ACHN (cell line): Measurements from ENCODE around the gene MT1H.
"Not testable (repeated sequence)": the region's sequence is repeated elsewhere in the genome, so short reads cannot be mapped to it uniquely, and the experiment has no call there.

Source experiments
- DNase-seq: peaks from one replicate; pipeline ENCODE4 v3.0.0-alpha.2; 2015
- in situ Hi-C: cut with HindIII; loops from 2 replicates; pipeline ENCODE4 v1.10.0; 2017; ENCODE audit warnings: low sequenced_read_pairs, low pct_ligation_motif_present, low pct_unique_long_range_greater_than_20kb

Gene MT1H

GRCh38 chr16:56669005-56669839 lies at the start of gene MT1H:
MT1H (plus strand) TSS chr16:56669814; CDS start chr16:56669885, 71 bp downstream.
- no peak for DNase-seq
- in situ Hi-C loops: no loop called here

GRCh38 chr16:56620339-56620897 lies 49.2 kb upstream of the MT1H start:
- DNase-seq: no peak
- in situ Hi-C loops: no loop called here

GRCh38 chr16:56621665-56622445 lies 47.8 kb upstream of the MT1H start:
- in situ Hi-C loops, DNase-seq: not testable (repeated sequence)

GRCh38 chr16:56623184-56623583 lies 46.4 kb upstream of the MT1H start:
- DNase-seq, in situ Hi-C loops: not testable (repeated sequence)

DNA sequence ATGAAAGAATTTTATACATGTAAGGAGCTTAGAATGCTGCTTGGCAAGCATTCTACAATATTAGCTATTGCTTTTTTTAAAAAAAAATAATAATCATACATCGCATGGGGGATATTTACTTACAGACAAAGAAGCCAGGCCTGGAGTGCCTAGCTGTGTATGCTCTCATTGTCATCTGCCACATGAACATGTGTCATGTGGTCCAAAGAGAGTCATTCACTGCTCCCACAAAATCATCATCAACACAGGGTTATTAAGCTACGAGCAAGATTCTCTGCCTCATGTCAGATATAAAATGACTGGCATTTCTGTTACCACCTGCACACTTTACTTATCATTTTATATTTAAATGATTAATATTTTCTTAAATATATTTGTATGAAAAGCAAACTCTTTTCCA lies 46.0 kb upstream of the MT1H start:
- in situ Hi-C loops: no loop called here
- no peak for DNase-seq

DNA sequence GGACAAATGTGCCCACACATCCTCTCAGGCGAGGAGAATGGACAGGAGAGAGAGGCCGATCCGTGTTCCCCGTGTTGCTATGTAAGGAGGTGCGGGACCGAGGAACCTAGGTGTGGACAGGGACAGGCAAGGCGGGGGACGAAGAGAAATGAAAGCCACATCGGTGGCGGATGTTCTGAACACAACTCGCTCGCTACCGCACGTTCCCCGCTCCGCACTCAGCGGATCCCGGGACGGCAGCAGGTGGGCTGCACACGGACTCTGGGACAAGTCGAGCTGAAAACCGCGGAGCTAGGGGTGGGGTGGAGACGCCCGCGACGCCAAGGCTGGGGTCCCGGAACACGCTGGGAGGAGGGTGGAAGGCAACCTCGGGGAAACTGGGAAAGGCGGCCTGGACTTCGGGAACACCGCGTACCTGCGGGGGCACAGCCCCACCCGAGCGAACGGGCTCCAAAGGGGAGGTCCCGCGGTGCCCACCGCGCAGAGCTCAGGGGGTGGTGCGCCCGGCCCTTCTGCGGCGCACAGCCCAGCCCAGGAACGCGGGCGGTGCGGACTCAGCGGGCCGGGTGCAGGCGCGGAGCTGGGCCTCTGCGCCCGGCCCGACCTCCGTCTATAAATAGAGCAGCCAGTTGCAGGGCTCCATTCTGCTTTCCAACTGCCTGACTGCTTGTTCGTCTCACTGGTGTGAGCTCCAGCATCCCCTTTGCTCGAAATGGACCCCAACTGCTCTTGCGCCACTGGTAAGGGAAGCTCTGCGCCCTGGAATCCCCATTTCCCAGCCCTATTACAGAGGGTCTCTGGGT lies 44.3 kb upstream of the MT1H start, which contains the start of gene MT1E:
MT1E (plus strand) TSS at position 642 of the 803 bp plus-strand sequence; CDS start at position 713, 71 bp downstream.
- peak; percentile 94 for DNase-seq
- in situ Hi-C loops: no loop called here

DNA sequence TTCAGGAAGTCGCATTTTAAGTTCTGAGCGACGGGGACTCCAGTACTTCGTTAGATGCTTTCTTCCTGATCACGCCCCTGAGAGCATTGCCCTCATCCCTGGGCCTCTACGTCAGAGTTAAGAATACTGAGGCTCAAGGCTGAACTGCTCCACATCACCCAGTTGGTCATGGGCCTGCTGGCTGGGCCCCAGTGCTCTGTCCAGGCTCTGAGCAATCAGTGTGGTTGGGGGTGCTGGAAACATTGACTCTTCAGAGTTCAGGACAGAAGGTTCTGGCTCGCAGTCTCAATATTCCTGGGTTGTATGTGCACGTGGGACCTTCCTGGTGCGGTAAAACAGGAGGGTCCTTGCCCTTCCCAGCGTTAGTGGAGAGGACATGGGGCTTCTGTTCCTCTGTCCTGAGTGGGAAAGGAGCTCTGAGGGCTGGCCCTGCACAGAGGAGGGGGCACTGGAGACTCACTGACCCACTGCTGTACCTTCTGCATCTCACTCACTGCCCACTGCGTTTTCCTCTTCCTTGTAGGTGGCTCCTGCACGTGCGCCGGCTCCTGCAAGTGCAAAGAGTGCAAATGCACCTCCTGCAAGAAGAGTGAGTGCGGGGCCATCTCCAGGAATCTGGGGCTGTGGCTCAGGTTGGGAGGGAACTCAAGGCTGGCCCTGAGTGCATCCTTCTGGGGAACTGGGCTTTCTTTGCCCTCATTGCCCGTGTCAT lies 43.5 kb upstream of the MT1H start:
- in situ Hi-C loops: no loop called here
- DNase-seq: peak; percentile 55

- DNase-seq: no peak
- in situ Hi-C loops: no loop called here
Observed at GRCh38 chr16:56626685-56627084, 42.9 kb upstream of the MT1H start.

DNA sequence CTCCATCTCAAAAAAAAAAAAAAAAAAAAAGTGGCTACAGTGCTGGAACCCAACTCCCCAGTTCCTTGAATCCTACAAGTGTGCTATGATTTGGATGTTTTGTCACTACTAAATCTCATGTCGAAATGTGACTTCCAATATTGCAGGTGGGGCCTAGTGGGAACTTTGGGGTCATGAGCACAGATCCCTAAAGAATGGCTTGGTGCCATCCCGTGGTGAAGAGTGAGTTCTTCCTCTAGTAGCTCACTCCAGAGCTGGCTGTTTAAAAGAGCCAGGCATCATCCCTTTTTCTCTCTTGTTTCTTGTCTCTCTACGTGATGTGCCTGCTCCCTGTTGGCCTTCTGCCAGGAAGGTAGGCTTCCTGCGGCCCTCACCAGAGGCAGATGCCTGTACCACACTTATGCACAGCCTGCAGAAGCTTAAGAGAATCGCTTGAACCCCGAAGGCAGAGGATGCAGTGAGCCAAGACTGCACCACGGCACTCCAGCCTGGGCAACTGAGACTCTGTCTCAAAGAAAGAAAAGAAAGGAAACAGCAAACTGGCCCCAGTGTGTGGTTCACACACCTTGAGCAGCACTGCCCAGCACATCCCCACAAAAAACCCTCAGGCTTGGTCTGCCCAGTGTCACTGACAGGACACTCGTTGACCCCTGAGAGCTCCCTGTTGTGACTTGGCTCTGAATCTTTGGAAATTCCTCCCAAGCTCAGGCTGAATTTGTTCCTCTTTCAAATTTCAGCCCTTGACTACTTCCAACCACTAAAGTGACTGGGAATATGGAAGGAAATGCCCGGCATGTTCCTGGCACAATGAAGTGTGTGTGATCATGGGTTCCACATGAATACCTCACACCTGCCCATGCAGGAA lies 40.9 kb upstream of the MT1H start:
- in situ Hi-C loops: no loop called here
- no peak for DNase-seq

- DNase-seq: no peak
- in situ Hi-C loops: no loop called here
Observed at GRCh38 chr16:56629531-56629930, 40.1 kb upstream of the MT1H start.

DNA sequence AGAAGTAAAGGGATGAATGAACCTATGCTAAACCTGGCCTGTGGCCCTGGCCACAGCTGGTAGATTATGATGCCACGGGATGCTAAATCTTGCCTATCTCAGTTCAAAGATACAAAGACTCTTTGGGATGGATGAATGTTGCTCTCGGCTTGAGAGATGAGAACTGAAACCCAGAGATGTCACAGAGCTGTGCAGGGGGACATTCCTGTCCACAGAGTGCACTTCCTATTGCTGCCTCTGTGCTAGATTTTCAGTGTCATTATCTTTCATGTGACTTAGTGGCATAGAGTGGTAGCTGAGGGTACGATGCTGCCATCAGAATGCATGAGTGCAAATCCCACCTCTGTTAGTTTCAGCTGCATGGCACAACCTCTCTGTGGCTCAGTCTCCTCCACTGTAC lies 39.5 kb upstream of the MT1H start:
- no peak for DNase-seq
- in situ Hi-C loops: no loop called here

GRCh38 chr16:56631197-56631596 lies 38.4 kb upstream of the MT1H start:
- in situ Hi-C loops: no loop called here
- DNase-seq: no peak

DNA sequence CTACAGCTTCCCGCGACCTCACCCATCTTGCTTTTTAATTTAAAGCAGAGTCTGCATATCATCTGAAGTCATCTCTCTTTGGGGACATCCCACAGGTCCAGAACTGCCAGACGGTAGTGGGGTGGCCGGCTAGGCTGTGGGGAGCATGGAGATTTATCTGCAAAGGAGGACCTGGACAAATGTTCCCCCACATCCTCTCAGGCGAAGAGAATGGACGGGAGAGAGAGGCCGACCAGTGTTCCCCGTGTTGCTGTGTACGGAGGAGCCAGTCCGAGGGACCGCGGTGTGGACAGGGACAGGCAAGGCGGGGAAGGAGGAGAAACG lies 37.8 kb upstream of the MT1H start:
- in situ Hi-C loops: no loop called here

DNA sequence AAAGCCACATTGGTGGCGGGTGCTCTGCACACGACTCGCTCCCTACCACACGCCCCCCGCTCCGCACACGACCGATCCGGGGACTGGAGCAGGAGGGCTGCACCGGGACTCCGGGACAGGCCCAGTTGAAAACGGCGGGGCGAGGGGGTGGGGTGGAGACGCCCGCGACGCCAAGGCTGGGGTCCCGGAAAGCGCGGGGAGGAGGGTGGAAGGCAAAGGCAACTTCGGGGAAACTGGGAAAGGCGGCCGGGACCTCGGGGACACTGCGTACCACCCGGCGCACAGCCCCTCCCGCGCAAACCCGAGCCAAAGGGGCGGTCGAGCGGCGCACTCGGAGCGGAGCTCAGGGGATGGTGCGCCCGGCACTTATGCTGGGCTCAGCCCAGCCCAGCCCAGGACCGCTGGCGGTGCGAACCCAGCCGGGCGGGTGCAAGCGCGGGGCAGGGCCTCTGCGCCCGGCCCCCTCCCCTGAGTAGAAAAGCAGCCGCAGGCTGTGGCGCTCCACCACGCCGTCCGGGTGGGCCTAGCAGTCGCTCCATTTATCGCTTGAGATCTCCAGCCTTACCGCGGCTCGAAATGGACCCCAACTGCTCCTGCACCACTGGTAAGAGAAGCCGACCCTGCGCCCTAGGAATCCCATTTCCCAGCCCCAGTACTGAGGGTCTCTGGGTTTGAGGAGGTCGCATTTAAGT lies 37.3 kb upstream of the MT1H start, which contains the start of gene MT1M:
MT1M (plus strand) TSS at position 504 of the 692 bp plus-strand sequence; CDS start at position 577, 73 bp downstream.
- in situ Hi-C loops: no loop called here
- peak; percentile 71 for DNase-seq

More for the DNA sequence above, 37.8 kb upstream of the MT1H start:
- DNase-seq: no peak

DNA sequence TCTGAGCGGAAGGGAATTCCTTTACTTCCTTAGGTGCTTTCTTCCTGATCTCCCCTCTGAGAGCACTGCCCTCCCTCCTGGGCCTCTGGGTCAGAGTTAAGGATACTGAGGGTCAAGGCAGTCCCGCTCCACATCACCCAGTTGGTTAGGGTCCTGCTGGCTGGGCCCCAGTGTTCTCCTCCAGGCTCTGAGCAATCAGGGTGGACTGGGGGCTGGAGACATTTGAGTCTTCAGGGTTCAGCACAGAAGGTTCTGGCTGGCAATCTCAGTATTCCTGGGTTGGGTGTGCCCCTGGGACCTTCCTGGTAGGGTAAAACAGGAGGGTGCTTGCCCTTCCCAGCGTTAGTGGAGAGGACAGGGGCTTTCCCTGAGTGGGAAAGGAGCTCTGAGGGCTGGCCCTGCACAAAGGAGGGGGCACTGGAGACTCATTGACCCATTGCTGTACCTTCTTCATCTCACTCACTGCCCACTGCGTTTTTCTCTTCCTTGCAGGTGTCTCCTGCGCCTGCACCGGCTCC lies 36.7 kb upstream of the MT1H start:
- no peak for DNase-seq
- in situ Hi-C loops: no loop called here

- no peak for DNase-seq
- in situ Hi-C loops: no loop called here
Observed at GRCh38 chr16:56633535-56633934, 36.1 kb upstream of the MT1H start.
